ENCODE results near the gene BPIFB6.
"Not testable (repeated sequence)": the region's sequence is repeated elsewhere in the genome, so short reads cannot be mapped to it uniquely, and the experiment has no call there.

The BPIFB6 gene

DNA sequence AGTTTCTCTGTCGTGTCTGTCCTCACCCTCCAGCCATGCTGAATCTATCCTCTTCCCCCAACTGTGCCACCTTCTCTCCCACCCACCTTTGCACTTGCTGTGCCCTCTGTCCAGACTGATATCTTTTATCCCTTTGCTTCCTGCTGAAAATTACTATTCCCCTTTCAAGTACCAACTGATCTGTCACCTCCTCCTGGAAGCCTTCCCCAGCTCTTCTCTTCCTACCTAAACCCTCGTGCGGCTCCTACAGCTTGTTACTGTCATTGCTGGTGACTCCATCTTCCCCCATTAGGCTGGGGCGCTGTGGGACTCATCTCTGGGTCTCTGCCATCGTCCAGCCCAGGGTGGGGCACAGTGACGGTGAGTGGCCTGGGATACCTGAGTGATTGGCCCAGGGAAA, 1.1 kb downstream of the BPIFB6 start:
- no peak for DNase-seq

DNA sequence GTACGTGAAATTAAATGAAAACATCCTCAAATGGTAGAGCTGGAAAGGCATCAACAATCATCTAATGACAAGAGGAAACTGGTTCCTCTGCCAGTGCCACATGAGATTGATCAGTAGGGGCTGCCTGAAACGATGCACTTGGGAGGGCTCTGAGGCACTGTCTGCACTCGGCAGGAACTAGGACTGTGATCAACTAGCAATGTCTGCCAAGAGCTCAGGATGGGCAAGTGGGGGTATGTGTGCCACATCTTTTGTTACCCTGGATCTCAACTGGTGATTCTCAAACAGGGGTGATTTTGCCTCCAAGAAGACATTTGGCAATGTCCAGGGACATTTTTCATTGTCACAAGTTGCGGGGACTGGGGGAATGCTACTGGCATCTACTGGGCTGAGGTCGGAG, 1.9 kb downstream of the BPIFB6 start:
- no peak for DNase-seq

DNA sequence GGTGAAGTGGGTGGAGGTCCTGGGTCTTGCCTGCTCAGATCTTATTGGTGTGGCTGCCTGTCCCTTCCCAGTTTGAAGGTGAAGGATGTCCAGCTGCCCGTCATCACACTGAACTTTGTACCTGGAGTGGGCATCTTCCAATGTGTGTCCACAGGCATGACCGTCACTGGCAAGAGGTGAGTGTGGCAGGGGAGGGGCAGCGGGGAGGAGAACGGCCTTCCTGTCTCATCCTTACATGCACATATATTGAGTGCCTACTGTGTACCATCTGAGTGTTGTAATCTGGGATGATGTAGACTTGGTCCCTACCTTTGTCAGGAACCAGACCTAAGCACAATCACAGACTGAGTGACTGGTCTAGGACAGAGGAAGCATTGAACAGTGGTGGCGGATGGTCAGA, 2.7 kb downstream of the BPIFB6 start:
- DNase-seq: no peak

DNA sequence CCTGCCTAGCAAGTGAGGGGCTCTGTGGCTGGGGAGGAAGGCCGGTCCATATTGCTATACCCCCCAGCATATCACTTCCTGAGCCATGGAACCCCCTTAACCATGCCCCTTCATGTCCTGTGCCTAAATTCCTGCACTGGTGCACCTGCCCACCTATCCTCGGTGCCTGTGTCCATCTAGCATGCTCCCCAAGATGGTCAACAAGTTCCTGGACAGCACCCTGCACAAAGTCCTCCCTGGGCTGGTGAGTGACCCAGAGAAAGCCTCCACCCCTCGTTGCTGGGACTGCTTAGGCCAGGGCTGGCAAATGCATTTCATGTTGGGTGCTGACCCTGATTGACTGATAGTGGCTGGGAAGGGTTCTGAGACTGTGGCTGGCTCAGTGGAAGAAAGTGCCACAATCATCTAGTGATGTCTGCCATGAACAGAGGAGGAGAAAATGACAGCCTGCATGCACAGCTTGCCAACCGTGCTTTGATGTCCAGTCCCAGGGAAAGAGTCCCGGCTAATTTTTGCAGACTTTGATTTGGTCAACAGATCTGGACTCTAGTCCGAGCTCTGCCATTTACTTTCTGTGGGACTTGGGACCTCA, 3.5 kb downstream of the BPIFB6 start:
- no peak for DNase-seq

DNA sequence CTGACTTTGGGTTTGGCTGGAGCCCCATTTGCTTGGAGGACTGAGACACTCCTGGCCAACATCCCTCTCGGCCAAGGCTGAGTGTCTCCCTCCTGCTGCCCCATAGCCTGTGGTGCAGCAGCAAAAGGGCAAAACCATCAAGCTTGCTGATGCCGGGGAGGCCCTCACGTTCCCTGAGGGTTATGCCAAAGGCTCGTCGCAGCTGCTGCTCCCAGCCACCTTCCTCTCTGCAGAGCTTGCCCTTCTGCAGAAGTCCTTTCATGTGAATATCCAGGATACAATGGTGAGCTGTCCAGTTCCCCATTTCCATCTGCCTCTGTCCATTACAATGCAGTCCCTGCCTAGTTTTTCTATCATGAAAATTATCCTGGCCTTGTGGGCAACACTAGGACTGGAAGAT, 6.0 kb downstream of the BPIFB6 start:
- no peak for DNase-seq

DNA sequence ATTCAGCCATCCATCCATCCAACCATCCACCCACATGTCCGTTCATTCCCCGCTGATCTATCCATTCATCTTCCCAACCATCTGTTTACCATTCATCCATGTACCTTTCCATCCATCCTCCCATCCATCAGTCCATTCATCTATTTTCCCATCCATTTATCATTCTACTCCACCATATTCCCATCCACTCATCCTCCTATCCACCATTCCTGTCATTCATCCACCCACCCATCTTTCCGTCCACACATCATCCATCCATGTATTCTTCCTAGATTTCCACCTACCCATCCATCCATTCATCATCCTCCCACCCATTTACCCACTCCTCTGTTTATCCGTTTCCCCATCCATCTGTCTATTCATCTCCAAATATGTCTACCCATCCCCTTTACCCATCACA, 6.8 kb downstream of the BPIFB6 start:
- DNase-seq: no peak

DNA sequence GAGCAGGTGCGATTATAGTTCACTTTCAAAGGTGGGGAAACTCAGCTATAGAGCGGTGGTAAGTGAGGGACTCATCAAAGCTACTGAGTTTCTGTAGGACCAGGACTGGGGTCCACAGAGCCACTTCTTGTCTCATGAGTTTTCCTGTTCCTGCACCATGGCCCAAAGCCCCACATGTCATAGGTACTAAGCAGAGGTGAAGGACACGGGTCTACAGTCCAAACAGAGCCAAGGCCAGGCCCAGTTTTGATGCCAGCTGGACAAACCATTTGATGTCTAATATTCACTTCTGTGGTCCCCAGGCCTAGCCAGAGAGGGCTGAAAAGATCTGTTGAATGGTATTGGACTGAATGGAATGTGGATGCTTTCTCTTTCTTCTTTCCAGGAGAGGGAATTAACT, 11.0 kb downstream of the BPIFB6 start:
- no peak for DNase-seq

DNA sequence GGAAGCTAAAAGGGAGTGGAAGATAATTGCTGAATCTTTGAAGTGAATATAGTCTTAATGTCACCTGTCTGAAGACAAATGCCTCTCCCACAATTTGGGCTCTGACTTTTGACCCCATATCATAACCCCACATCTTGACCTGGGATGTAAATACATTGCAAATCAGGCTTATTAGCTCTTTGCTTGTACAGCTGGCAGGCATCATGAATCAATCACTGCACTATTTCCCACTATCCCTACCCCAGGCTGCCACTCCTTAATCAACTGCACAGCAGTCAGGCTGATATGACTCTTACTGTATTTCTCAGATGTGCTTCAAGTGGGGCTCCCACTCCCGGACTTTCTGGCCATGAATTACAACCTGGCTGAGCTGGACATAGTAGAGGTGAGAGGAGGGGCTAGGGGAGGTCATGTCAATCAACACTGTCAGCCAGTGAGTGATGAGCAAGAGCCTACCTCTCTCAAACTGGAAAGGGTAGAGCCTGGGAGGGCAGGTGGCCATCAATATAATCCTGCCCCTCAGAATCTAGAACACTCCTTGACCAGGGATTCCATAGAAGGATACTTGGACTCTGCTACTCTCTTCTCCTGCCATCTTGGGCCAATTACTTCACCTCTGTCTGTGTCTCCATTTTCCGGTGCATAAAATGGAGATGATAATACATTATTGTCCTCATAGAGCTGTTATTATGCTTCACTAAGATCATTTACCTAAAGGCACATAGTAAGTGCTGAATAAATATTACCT, 11.7 kb downstream of the BPIFB6 start:
- DNase-seq: no peak

DNA sequence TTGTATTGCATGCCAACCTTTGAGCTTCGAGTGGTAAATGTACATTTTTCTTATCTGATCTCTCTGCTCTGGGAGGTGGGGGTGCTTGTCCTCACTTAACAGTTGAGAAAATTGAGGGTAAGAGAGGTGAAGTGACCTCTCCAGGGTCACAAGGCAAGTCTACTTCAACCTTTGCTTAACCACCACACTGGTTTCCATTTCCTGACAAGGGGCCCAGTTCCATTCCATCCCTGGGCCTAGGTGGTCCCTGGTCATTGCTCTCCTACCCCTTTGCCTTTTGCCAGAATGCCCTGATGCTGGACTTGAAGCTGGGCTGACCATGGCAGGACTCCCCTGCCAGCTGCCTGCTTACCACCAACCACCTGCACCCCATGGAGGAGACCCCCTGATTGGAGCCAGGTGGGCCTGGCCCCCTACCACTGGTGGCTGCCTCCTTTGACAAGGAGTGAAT, 12.3 kb downstream of the BPIFB6 start:
- no peak for DNase-seq

DNA sequence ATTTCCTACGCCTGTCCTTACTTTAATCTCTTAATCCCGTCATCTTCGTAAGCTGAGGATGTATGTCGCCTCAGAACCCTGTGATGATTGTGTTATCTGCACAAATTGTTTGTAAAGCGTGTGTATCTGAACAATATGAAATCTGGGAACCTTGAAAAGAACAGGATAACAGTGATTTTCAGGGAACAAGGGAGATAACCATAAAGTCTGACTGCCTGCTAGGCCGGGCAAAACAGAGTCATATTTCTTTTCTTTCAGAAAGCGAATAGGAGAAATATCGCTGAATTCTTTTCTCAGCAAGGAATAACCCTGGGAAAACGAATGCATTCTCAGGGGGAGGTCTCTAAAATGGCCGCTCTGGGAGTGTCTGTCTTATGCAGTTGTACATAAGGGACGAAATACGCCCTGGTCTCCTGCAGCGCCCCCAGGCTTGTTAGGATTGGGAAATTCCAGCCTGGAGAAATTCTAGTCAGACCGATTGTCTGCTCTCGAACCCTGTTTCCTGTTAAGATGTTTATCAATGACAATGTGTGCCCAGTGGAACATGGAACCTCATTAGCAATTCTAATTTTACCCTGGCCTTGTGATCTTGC, 13.8 kb downstream of the BPIFB6 start:
- not testable (repeated sequence) for DNase-seq

DNA sequence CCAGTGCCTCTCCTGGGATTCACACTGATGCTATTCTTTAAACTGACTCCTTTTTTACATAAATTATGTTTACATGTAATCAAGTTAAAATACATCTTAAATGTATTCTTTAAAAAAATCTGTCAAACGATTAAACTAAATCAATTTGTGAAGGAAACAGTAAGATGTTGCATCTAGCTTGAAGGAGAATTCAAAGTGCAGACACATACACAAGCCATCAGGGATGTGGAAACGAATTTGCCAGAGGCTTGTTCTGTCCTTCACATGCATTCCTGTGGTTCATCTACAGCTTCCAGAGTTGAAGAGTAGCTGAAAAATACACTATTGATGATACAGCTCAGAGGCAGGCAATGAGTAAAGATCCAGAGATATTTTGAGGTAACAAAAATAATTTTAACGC, 15.0 kb downstream of the BPIFB6 start:
- no peak for DNase-seq

DNA sequence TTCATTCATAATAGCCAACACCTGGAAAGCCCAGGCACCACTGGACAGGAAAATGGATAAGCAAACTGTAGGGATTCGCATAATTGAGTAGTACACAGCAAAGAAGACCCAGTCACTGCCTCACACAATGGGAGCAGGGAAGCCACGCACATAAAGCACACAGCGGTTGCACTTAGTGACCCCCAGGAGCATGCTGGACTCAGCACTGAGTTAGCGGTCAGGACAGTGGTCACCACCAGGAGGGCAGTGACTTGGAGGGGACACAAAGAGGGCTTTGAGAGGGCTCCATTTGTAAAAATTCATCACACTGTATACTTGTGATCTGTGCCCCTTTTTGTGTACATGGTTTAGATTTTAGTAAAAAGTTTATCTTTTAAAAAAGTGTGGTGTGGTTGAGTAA, 19.9 kb downstream of the BPIFB6 start:
- no peak for DNase-seq

DNA sequence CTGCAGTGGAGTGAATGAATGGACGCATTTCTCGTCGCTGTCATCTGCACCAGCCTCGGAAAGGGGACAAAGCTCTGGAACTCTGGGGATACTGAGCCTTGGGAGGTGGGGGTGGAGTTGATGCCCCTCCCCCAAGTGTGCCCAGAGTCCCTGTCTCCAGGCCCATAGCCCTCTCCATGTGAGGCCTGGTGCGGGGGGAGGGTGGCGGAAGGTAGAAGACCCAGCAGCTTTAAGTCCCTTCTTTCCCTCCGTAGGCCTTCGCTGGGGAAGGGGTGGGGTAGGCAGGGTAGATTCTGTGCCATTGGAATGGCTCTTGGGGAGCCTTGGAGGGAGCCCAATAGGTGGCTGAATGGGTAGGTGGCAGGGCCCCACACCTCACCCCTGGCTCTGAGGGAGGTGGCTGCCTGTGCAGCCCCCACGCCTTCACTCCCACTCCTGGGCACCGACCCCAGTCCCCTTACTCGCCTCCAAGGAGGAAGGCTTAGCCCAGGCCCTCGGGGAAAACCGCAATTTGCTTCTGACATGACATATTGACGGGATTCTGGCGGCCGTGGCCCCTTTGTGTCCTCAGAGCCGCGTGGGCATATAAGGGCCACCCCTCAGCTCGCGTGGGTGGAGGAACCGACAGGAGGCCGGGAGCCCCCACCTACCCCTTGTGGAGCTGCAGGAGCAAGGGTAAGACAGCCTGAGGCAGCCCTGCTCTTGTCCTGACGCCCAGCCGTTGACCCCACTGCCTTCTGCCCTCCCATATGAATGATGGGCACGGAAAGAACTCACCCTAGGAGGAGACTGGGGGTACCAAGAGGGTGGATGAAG, 22.1 kb downstream of the BPIFB6 start, which contains the start of gene BPIFB3:
TSS of gene BPIFB3 (plus strand) at position 613 of the 816 bp plus-strand sequence. CDS start 1,533 bp downstream, outside the sequence.
- DNase-seq: no peak

DNA sequence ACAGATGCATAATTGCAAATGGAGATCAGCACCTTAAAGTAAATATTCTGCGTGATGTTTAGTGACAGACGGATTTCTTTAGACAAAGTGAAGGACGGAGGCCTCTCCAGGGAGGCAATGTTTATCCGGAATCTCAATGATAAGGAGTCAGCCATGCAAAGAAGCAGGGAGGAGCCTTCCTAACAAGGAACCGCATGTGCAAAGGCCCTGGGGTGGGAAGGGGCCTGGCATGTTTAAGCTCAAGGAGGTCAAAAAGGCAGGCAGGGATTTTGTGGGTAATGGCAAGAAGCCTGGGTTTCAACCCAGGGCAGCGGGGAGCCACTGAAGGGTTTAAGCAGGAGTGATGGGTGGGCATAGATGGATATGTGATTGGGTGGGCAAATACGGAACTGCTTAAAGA, 22.9 kb downstream of the BPIFB6 start:
- DNase-seq: no peak

DNA sequence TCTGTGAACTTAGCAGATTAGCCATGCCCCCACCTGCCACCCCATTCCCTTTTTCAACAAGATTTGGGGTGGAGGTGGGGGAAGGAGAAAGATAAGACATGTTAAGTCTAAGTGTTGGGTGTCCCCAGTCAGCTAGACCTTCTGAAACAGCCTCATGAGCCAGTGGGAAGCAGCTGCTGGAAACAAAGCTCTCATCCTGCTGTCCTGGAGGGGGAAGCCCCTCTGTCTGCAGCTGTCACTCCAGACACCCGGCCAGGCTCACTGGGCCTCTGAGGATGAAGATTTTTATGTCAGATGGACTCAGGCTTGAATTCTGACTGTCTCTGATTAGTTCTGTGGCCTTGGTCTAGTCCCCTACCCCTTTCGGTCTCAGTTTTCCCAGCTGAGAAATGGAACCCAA, 23.3 kb downstream of the BPIFB6 start:
- DNase-seq: no peak

DNA sequence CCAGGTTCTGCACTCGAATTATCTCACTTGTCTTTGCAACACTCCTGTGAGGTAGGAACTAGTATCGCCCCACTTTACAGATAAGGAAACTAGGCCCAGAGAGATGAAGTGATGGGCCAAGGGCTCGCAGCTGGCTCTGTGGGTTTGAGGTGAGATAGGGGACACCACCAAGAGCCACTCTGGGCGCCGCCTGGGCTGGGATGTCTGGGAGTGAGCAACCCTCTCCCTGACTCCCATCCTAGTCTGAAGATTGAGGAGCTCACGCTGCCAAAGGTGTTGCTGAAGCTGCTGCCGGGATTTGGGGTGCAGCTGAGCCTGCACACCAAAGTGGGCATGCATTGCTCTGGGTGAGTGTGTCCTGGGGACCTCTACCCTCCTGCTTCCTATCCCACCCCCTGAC, 27.7 kb downstream of the BPIFB6 start:
- no peak for DNase-seq

DNA sequence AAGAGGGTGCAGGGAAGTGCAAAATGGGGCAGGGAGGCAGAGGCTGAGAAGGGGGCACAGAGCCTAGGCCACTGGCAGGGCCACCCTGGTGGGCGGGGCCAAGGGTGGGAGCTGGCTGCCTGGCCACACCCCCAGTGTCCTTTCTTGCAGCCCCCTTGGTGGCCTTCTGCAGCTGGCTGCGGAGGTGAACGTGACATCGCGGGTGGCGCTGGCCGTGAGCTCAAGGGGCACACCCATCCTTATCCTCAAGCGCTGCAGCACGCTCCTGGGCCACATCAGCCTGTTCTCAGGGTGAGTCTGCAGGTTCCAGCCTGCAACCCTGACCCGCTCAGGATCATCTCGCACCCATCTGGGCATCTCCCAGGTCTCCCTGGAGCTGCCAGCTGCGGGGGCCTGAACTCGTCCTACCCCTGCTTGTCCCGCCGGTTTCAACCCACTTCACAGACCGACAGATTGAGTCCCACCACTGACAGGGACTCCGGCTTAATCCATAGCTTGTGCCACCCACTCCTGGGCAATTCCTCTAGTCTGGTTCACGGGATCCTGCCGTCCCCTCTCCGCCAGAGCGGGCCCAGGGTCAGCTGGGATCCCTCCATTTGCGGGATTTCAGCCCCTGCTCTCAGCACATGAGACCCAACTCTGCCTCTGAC, 28.4 kb downstream of the BPIFB6 start:
- DNase-seq: no peak

DNA sequence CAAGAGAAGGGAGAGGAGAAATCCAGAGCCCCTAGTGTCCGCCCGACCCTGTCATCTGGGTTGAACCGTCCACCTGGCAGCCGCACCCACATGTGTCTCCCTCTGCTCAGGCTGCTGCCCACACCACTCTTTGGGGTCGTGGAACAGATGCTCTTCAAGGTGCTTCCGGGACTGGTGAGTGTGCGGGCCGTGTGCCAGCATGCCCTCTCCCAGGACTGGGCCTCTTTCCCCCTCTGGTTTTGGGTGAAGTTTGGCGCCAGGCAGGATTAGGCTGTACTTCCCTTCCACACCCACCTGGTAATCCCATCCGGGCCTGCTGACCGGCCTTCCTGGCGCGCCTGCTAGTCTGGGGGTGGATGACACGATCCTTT, 30.2 kb downstream of the BPIFB6 start:
- no peak for DNase-seq

DNA sequence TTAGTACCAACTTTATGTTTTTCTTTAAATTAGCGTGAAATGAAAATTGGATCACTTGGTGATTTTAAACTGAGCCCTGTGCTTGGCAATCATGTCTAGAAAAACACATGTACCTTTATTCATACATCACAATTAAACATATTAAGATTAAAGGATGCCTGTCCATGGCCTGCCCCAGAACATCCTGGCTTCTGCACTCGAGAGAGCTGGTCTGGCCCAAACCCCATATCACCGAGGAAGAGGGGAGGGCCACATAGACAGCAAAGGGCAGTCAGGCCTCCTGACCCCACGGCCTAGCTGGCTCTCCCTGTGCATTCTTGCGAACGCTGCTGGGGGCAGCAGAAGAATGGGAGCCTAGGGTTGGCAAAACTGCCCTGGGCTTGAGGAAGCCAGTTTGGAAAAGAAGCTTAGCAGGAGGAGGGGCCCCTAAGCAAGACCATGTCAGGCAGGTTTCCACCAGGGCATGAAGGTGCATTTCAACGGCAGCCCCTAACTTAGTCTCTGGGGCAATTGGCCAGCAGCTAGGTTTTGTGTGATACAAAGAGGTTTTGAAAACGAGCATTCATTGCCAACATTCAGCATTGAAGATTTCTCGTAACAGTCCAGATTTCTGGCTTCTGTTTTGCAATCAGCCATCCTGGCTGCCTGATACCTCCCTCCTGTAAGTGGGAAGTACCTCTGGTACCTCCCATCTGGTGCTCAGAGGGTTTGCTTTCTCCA, 30.8 kb downstream of the BPIFB6 start:
- DNase-seq: no peak

DNA sequence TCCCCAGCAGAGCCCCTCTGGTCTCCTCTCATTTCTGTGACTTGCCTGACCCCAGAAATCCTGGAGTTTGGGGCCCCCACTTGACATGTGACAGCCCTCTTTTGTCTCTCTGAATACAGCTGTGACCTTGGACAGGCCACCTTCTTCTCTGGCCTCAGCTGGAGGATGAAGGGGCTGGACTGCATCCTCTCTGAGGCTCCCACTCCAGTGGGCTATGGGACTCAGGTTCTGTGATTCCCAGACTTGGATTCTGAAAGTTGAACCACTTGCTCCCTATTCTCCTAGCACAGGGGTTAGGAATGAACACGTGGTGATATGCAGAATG, 31.3 kb downstream of the BPIFB6 start:
- DNase-seq: no peak

DNA sequence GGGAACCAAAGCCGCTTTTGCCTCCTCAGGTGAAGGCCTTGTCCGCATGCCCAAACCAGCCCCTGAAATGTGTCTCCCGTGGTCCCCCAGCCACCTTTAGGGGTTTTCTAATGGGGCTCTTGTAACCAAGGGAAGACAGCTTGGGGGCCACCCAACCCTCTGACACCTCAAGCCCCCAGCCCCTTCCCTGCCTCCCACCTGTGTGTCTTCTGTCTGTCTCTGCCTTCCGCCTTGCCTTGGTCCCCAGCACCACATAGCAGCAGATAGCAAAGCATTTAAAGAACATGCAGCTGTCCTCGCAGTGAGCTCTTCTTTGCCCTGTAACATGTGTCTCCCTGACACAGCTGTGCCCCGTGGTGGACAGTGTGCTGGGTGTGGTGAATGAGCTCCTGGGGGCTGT, 31.8 kb downstream of the BPIFB6 start:
- no peak for DNase-seq

DNA sequence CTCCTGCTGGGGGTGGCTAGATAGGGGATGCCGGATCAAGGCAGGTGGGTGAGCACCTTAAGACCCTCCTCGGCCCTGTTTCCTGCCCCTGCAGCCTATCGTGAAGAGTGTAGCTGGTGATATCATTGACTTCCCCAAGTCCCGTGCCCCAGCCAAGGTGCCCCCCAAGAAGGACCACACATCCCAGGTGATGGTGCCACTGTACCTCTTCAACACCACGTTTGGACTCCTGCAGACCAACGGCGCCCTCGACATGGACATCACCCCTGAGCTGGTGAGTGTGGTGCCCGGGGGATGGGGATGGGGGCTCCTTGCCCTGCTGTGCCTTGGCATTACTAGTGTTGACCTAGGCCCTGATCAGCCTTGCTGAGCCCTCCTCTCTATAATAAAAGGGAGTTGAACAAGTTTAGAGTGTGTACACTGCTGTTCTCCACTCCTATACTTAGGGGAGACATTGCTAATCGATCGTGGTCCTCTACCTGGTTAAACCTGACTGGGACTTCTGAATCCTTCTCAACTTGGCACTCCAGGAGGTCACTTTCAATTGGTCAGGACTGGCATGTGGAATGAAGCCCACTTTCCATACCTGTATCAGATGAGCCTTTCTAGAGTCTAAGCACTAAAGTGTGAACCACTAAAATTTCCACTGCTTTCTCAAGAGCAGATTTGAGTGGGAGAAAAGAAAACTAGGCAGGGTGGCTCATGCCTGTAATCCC, 33.3 kb downstream of the BPIFB6 start:
- DNase-seq: no peak

Measured in stimulated activated CD4-positive, alpha-beta T cell treated with anti-CD3 and anti-CD28 coated beads, Interleukin-4, amount 100 ng/mL, for 1 hour (primary cell).